Hippocampal formation (tissue), 2 donors: ENCODE results near the gene PIGH.

Experiments used
- DNase-seq, 2 donors: peaks; one replicate each; lab custom pipeline; 2025; lab: John Stamatoyannopoulos, UW

Gene PIGH

DNA sequence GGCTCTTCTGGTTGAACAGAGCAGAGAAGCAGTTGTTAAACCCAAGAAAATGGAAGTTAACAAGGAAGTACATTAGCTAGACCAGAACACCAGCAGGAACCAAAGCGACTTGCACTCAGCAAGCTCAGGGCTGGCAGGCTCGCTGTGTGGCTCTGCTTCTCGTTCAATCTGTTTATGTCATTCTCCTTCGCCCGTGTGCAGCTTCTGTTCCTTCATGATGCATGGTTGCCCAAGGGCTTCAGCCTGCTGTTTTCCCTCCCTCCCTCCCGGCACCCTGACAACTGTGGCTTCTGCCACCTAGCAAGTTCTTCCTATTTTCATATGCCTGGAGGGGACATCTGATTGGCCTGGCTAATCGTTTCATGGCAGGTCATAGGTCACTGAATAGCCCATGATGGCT is 25.3 kb downstream of the PIGH start:
- no peak for DNase-seq

DNA sequence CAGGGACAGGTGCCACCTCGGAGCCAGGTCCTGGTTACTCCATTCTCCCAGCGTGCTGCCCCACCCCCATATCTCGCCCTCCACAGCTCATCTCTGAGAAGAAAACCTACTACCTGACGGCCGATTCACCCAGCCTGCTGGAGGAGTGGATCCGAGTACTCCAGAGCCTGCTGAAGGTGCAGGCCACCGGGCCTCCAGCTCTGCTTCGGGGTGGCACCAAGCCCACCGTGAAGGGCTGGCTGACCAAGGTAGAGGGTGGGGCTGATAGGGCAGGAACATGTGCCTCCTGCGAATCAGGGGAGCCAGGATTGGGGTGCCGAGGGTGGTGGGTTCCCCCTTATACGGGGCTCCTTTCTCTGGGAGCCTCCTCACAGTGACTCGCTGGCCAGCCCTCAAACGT is 25.9 kb downstream of the PIGH start:
- DNase-seq, result no peak

DNA sequence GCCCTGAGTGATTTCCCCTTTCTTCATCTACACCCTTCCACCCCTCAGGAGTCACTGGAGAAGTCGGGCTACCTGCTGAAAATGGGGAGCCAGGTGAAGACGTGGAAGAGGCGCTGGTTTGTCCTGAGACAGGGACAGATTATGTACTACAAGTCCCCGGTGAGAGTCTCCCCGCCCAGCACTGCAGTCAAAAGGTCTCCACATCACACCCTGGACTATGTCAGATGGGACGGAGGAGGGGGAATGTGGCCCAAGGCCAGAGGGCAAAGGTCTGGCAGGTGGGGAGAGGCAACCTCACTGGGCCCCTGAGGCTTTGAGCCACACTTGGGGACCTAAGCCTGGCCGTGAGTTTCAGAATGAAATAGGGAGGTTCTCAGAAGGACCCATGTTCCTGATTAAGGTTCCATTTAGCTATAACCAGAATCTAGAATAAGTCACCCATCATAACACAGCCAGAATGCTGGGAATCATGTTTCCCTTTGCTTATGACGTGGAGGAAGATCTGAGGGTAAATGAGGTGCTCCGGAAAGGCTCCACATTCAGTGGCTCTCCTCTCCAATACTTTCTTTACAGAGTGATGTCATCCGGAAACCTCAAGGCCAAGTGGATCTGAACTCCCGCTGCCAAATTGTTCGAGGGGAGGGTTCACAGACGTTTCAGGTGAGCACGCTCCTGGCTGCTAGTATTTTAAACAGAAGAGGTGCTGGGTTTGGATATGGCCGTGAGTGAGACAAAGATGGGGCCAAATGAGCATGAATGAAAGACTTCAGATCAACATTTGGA is 26.6 kb downstream of the PIGH start:
- no peak for DNase-seq

DNA sequence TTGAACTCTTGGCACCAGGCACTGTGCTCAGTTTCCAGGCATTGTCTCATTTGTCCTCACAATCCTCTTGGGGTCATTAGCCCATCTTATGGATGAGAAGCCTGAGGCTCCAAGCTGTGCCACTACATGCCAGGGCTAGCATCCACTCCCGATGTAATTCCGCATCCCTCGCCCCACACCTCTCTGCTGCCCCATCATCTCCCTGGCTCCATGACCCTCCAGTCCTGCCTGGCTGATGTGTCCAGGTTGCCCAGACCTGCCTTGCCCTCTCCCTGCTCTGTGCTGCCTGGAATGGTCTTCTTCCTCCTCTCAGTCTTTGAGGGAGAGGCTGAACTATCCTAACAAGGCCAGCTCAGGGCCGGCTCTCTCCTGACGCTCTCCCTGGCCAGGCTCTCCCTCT is 27.5 kb downstream of the PIGH start:
- DNase-seq, result no peak

DNA sequence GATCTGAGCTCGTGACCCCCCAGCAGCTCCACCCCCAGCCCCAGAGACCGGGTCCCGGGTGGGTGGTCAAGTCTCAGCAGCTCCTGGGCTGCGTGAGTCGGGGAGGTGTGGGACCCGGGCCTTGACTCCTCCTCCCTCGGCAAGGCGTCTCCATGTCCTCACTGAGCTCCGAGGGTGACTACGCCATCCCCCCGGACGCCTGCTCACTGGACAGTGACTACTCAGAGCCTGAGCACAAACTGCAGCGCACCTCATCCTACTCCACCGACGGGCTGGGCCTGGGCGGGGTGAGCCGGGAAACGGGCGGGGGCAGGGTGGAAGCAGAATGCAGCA is 28.1 kb downstream of the PIGH start:
- no peak for DNase-seq

DNA sequence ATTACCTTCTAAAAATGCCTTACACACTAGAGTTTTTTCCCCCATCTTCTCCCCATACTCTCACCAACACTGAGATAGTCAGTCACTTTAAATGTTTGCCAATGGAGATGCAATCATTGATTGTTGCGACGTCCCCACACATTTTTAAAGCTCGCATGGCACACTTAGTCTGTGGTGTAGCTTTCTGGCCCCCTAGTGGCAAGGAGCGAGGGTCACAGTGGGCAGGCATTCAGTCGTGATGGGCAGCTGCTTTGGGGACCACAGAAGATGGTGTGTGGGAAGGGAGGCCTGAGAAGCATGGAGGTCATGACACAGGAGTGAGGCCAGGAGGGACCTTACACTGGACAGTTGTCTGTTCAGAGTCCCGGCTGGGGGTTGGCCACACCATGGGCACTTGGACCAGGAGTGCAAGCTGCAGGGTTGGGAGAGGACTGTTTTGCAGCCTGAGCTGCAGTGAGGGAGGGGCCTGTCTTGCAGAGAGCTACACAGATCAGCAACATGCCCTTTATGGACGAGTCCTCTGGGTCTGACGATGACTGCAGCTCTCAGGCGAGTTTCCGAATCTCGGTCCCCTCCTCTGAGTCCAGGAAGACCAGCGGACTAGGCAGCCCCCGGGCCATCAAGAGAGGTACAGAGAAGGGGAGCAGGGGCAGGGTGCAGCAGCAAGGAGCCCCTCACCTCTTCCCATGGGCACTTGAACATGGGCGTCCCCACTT is 28.6 kb downstream of the PIGH start:
- DNase-seq, result peak; percentile 47 to 65

DNA sequence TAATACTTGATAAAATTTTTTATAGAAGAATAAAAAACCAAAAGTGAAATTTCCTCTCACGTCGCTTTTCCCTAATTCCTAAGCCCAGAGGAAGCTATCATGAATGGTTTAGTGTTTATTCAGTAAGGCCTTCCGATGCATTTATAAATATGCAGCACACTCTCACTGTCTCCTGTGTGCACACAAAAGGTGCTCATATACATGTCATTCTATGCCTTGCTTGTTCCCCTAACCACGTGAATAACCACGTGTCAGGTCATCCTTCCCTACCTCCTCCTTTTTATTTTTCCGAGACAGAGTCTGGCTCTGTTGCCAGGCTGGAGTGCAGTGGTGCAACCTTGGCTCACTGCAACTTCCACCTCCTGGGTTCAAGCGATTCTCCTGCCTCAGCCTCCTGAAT is 29.6 kb downstream of the PIGH start:
- DNase-seq, result no peak

DNA sequence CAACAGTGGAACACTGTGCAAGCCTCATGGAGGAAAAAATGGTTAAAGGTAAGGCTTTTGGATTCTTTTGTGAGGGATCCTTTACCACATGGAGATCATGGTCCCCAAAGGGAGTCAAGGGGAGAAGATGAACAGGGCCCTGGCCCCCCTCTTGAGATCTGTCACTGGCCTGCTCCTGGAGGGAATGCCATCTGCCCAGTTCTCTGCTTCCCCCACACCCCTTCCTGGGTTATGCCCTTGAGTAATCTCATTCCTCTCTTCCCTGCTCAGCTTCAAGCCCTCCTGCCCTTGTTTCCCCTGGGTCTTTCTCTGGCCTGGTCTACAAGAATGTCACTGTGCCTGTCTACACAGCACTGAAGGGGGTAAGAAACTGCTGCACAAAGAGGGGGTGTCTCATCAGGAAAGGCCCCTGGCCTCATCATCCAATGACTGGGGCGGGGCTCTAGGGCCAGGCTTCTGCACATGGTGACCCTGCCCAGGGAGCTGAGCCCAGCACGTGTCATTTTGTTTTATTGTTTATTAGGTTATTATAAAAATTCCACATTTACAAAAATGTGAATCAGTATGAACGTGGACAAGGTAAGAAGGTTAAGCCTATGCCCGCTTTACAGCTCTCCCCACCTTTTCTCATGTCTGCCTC is 30.3 kb downstream of the PIGH start:
- DNase-seq, result no peak

DNA sequence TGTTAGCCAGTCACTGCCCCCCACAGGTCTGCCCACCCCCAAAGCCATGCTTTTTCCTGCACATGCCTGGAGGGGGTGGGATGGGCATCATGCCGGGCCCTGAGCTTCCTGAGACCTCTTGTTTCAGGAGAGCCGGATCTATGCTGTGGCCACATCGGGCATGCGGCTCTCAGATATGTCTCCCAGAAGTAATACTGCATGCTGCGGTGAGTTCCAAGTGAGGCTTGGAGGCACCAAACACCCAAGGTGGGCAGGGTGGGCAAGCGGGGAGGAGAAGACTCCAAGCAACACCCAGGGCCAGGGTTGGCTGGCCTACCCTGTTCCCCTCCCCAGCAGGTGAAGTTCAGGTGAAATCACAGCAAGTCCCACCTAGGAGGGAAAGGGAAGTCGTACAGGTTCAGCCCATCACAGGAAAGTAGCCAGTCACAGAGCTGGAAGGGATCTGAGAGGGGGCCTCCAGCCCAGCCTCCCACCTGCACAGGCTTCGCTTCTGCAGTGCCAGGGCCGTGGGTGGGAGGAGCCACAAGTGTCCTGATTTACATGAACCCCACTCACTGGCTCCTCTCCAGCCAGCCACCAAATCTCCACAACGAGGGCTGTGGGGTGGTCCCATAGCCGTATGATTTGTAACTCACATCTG is 30.9 kb downstream of the PIGH start:
- DNase-seq, result no peak

DNA sequence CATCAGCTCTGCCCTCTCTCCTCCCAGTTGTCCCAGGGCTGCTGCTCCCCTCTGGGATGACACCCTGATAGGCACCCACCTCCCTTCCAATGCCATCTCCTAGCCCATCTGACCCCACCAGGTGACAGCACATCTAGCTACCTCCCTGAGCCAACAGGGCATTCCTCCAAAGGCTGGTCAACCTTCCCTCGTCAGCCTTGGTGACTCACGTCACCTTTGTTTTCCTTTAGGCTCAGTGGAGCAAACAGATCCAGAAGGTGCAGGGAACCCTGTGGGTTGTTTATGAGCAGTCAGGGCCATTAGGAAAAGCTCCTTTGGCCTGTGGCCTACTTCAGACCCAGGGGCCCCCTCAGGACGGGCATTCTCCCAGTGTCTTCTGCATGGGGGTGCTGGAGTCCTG is 32.4 kb downstream of the PIGH start:
- DNase-seq, result no peak

DNA sequence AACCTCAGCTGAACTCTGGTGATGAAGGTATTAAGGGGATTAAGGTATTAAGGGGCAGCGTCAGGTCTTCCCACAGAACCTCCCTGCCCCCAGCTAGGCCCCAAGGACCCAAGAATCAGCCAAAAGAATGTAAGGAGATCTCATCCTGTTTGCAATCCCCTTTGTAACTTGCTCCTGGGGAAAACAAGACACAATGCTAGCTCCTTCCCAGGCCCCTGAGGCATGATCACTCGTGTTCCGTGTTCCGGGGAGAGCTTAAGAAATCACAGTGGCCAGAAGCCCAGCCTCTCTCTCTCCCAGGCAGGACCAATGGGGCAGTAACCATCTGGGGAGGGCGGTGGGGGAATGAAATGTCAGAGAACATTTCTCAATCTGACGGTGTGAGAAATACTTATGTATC is 33.2 kb downstream of the PIGH start:
- DNase-seq, result peak in 1 of 2 donors; percentile 23

DNA sequence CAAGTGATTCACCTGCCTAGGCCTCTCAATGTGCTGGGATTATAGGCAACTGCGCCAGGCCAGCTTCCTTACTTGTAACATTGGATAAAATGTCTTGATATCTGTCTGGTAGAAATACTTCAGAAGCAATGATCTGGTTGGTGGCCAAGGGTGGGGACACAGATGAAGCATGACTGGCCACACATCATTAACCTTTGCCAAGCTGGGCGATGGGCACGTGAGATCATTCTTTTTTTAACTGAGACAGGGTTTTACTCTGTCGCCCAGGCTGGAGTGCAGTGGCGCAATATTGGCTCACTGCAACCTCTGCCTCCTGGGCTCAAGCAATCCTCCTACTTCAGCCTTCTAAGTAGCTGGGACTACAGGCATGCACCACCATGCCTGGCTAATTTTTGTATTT is 35.8 kb downstream of the PIGH start:
- no peak for DNase-seq

DNA sequence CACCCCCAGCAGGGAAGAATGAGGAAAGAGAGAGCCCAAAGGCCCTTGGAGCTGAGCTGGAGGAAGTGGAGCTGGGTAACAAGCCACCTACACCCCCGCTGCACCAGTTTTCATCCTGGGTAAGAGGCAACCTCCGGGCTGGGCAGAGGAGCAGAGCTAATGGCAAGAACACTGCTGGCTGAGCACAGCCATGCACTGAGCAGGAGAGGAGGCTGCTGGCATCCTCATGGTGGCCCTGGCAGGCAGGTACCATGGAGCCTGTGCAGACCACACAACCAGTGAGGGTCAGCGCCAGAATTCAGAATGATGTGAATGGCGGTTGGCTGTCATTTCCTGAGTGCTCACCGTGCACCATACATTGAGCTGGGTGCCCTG is 37.3 kb downstream of the PIGH start:
- DNase-seq, result no peak

DNA sequence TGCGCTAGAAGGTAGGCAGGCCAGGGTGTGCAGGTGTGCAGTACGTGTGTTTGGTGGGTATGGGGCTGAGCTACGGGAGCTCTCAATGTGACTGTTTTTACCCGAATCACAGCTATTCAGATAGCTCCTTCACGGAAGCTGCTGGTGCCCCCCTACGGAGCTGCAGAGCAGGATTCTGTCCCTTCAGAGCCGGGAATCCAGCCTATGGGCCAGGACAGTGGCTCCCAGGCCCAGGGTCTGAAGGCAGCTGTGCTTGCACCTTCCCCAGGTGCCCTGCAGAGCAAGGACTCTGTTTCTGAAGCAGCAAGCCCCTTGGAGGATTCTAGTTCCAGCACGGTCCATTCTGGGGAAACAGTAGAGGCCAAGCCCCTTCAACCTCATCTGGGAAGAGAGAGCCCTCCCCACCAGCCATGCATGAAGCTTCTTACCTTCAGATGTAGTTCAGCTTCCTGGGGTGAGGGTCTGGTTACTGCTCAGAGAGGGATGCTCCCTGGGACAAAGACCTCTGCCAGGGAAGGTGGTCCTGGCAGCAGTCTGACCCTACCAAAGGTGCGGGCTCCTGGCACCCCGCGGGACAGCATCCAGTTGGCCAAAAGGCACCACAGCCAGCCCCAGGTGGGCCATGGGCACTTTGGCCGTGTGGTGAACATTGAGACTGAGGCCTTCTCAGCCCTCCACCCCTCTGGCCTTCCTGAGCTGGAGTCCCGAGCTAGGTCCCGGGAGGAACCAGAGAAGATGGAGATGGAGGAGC is 37.9 kb downstream of the PIGH start:
- DNase-seq, result no peak

DNA sequence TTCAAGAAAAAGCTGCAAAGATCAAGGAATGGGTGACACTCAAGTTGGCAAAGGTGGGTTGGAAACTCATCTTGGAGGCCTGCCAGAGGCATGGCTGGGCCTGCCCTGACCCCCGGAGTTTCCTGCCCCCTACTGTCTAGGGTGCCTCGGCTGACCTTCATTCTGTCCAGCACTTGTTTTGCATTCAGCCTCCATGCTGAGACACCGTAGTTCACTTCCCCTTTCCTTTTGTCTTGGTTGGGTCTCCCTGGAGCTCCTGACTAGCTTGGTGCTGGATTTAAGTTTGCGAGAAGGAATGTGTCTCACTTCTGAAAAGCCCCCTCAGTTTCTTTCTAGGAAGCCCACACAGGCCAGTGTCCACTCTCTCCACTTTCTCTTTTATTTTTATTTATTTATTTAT is 40.4 kb downstream of the PIGH start:
- DNase-seq, result no peak

DNA sequence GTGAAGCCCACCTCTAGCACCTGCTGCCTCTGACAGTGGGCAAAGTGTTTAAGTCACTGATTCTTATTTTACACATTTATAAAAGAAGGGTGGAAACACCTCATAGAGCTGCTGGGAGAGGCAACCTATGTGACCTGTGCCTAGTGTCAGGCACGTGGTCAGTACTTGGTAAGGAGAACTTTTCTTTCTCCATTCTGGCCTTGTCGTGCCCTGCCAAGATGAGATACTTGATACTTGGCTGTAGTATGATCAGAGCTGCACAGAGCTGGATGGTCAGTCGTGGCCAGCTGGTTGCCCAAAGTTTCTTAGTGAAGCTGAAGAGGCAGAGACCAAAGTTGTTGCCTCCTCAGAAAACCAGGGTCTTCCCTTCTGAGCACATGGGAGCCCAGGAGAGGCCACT is 42.4 kb downstream of the PIGH start:
- DNase-seq, result no peak

DNA sequence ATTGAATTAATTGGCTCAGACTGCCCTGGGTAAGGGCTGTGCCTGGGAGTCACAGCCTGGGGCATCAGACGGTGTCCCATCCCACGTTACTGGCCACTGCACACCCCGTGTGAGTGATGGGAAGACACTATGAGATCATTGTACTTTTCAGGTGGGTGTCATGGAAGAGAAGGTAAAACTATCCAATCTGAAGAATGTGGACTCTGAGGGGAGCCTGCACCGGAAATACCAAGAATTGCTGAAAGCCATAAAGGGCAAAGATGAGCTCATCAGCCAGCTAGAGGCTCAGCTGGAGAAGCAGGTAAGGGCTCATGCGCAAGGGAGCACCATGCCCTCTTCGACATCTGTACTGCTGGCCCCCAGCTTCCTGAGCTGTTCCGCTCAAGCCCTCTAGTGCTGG is 43.0 kb downstream of the PIGH start:
- no peak for DNase-seq

DNA sequence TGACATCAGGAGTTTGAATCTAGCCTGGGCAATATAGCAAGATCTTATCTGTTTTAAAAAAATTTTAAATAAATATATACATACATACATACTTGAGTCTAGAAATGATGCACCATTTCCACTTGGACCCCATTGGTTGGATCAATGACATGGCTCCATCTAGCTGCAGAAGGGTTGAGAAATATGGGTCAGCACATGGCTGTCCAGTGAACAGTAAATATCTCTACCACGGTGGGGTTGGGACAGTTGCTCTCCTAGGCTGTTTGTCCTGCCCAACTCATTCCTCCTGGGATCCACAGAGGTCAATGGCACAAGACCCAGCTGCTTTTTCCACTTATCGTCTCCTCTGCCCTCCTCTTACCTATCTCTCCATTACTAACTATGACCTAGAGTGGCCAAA is 43.4 kb downstream of the PIGH start:
- no peak for DNase-seq

DNA sequence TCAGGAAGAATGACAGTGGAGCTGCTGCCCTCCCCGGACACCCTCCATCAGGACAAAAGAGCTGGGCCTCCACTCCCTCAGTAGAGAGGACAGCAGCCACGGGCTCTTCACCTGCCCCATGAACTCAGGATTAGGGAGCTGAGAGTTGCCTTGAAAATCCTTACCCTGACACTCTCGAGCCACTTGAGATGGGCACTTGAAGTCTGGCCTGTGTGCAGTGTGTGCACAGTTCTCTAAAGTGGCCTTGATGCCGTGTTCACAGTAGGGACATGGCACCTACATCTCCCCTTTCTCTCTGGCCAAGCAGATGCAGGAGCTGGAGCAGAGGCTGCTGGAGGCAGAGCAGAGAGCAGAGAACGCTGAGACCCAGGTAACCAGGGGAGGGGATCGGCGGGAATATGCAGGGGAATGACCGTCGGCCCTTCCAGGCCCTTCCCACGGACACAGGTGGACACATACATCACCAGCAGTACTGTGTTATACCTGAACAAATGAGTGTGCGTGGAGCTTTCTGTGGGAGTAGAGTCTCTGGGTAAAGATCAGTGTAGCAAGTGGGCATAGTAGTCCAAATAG is 44.5 kb downstream of the PIGH start:
- no peak for DNase-seq

DNA sequence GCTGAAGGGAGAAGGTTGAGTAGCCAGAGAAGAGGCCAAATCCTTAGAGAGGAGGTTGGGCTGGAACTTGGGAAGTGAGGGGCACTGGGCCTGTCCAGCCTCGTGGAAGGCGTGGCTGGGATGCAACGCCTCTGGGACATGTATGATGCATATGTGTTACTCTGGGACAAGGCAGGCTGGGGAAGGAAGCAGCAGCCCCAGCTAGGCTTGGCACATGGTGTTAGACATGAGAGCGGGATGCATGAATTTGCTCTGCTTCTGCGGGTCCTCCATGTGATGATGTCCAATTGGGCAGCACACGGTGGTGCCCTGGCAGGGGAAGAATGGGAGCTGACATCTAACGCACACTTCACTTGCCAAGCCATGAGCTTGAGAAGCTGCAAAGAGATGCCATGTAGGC is 45.7 kb downstream of the PIGH start:
- no peak for DNase-seq

DNA sequence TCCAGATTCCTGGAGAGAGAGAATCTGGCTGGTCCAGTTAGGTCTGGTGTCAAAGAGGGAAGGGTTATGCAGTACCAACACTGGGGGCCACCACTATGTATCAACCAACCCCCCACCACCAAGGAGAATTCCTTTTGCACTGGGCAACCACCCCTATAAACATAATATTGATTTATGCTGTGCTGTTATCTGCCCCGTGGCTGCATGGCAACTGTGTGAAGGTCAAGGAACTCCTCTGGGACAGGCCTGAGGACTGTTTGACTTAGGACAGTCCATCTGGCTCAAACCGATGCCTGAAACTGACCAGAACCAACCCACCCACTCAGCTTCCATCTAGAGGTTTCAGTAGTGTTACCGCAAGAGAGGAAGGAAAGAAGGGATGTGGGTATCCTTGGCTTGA is 46.5 kb downstream of the PIGH start:
- no peak for DNase-seq

DNA sequence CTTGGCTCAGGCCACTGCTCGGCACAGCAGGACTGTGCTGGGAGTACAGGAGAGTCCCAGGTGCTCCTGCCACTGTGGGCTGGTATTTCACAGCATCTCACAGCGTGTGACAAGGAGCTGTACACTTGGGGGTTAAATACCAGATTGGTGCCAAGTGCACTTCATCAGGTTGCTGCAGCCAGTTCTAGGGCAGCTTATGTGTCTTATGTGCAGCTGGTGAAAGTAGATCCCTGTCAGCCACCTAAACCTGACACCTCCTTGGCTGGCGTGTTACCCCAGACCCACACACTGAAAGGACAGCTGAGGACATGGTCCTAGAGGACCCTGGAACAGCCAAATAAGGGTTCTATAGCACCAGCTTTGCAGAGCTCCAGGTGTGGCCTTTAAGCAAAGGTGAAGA is 48.1 kb downstream of the PIGH start:
- no peak for DNase-seq
